ENCODE results near the gene SATB1.

The SATB1 gene

DNA sequence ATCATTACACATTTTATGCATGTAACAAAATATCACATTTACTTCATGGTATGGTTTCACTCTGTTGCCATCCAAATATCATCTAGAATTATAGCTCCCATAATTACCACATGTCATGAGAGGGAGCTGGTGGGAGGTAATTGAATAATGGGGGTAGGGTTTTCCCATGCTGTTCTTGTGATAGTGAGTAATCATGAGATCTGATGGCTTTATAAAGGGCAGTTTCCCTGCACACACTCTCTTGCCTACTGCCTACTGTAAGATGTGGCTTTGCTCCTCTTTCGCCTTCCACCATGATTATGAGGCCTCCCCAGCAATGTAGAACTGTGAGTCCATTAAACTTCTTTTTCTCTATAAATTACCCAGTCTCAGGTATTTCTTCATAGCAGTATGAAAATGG lies 123.4 kb downstream of the SATB1 start:
- no peaks in the 10 kb centered on the region for H3K4me1 ChIP-seq (ENCODE audit: control insufficient read depth, insufficient read depth, low read length)
- POLR2A ChIA-PET, result no interaction called here

DNA sequence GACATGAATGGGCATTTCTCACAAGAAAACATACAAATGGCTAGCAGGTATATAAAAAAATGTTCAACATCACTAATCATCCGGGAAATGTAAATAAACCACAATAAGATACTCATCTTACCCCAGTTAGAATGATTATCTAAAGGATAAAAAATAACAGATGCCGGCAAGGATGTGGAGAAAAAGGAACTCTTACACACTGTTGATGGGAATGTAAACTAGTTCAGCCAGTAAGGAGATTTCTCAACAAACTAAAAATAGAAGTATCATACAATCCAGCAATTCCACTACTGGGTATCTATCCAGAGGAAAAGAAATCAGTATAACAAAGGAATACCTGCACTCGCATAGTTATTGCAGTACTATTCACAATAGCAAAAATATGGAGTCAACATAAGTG lies 124.2 kb downstream of the SATB1 start:
- TF ChIP-seq ZNF211 (tag by site-specific recombination; IDR thresholded peaks at IDR 0.05; ENCODE audit: low read depth) (no peak), ZNF202 (tag by site-specific recombination; IDR thresholded peaks at IDR 0.05; ENCODE audit: borderline replicate concordance) (no peak), ZBTB1 (tag by site-specific recombination; IDR thresholded peaks at IDR 0.05) (no peak), GLIS2 (tag by site-specific recombination; IDR thresholded peaks at IDR 0.05) (no peak), ZNF513 (tag by site-specific recombination; IDR thresholded peaks at IDR 0.05) (no peak), ZNF133 (tag by site-specific recombination; IDR thresholded peaks at IDR 0.05) (no peak), ZBTB20 (tag by site-specific recombination; IDR thresholded peaks at IDR 0.05) (no peak)
- TF ChIP-seq, protein P1, sequence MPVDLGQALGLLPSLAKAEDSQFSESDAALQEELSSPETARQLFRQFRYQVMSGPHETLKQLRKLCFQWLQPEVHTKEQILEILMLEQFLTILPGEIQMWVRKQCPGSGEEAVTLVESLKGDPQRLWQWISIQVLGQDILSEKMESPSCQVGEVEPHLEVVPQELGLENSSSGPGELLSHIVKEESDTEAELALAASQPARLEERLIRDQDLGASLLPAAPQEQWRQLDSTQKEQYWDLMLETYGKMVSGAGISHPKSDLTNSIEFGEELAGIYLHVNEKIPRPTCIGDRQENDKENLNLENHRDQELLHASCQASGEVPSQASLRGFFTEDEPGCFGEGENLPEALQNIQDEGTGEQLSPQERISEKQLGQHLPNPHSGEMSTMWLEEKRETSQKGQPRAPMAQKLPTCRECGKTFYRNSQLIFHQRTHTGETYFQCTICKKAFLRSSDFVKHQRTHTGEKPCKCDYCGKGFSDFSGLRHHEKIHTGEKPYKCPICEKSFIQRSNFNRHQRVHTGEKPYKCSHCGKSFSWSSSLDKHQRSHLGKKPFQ (tag by site-specific recombination; IDR thresholded peaks at IDR 0.05), result no peak
- TF ChIP-seq, protein P2, sequence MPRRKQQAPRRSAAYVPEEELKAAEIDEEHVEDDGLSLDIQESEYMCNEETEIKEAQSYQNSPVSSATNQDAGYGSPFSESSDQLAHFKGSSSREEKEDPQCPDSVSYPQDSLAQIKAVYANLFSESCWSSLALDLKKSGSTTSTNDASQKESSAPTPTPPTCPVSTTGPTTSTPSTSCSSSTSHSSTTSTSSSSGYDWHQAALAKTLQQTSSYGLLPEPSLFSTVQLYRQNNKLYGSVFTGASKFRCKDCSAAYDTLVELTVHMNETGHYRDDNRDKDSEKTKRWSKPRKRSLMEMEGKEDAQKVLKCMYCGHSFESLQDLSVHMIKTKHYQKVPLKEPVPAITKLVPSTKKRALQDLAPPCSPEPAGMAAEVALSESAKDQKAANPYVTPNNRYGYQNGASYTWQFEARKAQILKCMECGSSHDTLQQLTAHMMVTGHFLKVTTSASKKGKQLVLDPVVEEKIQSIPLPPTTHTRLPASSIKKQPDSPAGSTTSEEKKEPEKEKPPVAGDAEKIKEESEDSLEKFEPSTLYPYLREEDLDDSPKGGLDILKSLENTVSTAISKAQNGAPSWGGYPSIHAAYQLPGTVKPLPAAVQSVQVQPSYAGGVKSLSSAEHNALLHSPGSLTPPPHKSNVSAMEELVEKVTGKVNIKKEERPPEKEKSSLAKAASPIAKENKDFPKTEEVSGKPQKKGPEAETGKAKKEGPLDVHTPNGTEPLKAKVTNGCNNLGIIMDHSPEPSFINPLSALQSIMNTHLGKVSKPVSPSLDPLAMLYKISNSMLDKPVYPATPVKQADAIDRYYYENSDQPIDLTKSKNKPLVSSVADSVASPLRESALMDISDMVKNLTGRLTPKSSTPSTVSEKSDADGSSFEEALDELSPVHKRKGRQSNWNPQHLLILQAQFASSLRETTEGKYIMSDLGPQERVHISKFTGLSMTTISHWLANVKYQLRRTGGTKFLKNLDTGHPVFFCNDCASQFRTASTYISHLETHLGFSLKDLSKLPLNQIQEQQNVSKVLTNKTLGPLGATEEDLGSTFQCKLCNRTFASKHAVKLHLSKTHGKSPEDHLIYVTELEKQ (tag by site-specific recombination; IDR thresholded peaks at IDR 0.05; ENCODE audit: borderline replicate concordance), result no peak
- POLR2A ChIA-PET, result no interaction called here
- Histone ChIP-seq H3K36me3 (ENCODE audit: control insufficient read depth in 2 of 2, insufficient read depth in 1 of 2, low read length in 2 of 2) (no peaks in the 10 kb centered on the region), H3K4me3 (ENCODE audit: low read depth, low read length) (no peak overlapping the region), H3K27ac (ENCODE audit: extremely low read depth, low read depth, low read length) (no peak overlapping the region), H3K4me1 (ENCODE audit: control insufficient read depth, insufficient read depth, low read length) (no peaks in the 10 kb centered on the region), H3K9me3 (ENCODE audit: control insufficient read depth, insufficient read depth, low read depth, low read length) (no peaks in the 10 kb centered on the region)
- CTCF ChIA-PET, result no interaction called here

More for the DNA sequence above, 123.4 kb downstream of the SATB1 start:
- TF ChIP-seq, protein P3, sequence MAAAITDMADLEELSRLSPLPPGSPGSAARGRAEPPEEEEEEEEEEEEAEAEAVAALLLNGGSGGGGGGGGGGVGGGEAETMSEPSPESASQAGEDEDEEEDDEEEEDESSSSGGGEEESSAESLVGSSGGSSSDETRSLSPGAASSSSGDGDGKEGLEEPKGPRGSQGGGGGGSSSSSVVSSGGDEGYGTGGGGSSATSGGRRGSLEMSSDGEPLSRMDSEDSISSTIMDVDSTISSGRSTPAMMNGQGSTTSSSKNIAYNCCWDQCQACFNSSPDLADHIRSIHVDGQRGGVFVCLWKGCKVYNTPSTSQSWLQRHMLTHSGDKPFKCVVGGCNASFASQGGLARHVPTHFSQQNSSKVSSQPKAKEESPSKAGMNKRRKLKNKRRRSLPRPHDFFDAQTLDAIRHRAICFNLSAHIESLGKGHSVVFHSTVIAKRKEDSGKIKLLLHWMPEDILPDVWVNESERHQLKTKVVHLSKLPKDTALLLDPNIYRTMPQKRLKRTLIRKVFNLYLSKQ (tag by site-specific recombination; IDR thresholded peaks at IDR 0.05; ENCODE audit: borderline replicate concordance), result no peak
- TF ChIP-seq ZNF626 (tag by site-specific recombination; IDR thresholded peaks at IDR 0.05), result no peak
- no peak for TF ChIP-seq ZNF175 (tag by site-specific recombination; IDR thresholded peaks at IDR 0.05)
- peak; percentile 41; the same call in 1 of the 2 replicates for TF ChIP-seq SP7 (tag by site-specific recombination; IDR thresholded peaks at IDR 0.05)
- TF ChIP-seq ZNF664 (tag by site-specific recombination; IDR thresholded peaks at IDR 0.05), result no peak
- no peaks in the 10 kb centered on the region for H3K9me3 ChIP-seq (ENCODE audit: control insufficient read depth, insufficient read depth, low read depth, low read length)
- CTCF ChIA-PET, result interaction anchor here (0.6 kb wide), 1 partner anchor 408 kb away, joined by 3 read pairs; no protein-coding TSS in a partner anchor
- no peaks in the 10 kb centered on the region for H3K36me3 ChIP-seq (ENCODE audit: control insufficient read depth in 2 of 2, insufficient read depth in 1 of 2, low read length in 2 of 2)
- no peak overlapping the region for H3K4me3 ChIP-seq (ENCODE audit: low read depth, low read length)
- H3K27ac ChIP-seq (ENCODE audit: extremely low read depth, low read depth, low read length), result no peak overlapping the region

GRCh38 chr3:18297126-18297525 lies 128.0 kb downstream of the SATB1 start:
- CTCF ChIA-PET, result no interaction called here
- TF ChIP-seq SETDB1 (IDR thresholded peaks at IDR 0.05; ENCODE audit: insufficient read length, low read length) (peak; percentile 90), ZNF560 (tag by site-specific recombination; IDR thresholded peaks at IDR 0.05; ENCODE audit: borderline replicate concordance) (no peak)
- no peak overlapping the region for H3K27ac ChIP-seq (ENCODE audit: extremely low read depth, low read depth, low read length)
- POLR2A ChIA-PET, result no interaction called here
- H3K4me3 ChIP-seq (ENCODE audit: low read depth, low read length), result no peak overlapping the region
- H3K36me3 ChIP-seq (ENCODE audit: control insufficient read depth in 2 of 2, insufficient read depth in 1 of 2, low read length in 2 of 2), result no peaks in the 10 kb centered on the region
- no peaks in the 10 kb centered on the region for H3K4me1 ChIP-seq (ENCODE audit: control insufficient read depth, insufficient read depth, low read length)
- H3K9me3 ChIP-seq (ENCODE audit: control insufficient read depth, insufficient read depth, low read depth, low read length), result no peaks in the 10 kb centered on the region
